Smooth muscle cell (in vitro differentiated cells): ENCODE measurements around the gene WDR18. TPM values are rescaled to one million over a fixed set of nuclear protein-coding genes. Genes with fewer than 3 reads are reported as not detected.

Source experiments
- DNase-seq: peaks from one replicate; lab custom pipeline; 2025; ENCODE audit not compliant: unreplicated experiment; lab: John Stamatoyannopoulos, UW
- H2AFZ ChIP-seq: fragments of 200-600 bp; sonication (generic); 2 replicates; pipeline ENCODE4 v1.6.0; 2016; ENCODE audit warnings: antibody characterized with exemption, low read depth, mild to moderate bottlenecking
- H3F3A ChIP-seq: fragments of 200-600 bp; sonication (generic); 2 replicates; pipeline ENCODE4 v1.6.0; 2017; ENCODE audit warnings: antibody characterized with exemption, low read depth
- H3K27ac ChIP-seq: fragments of 200-600 bp; sonication (generic); 2 replicates; pipeline ENCODE4 v1.5.1; 2016; ENCODE audit warnings: low read depth, mild to moderate bottlenecking
- H3K27me3 ChIP-seq: fragments of 200-600 bp; sonication (generic); 2 replicates; pipeline ENCODE4 v1.6.1; 2016; ENCODE audit warnings: low read depth, mild to moderate bottlenecking
- H3K36me3 ChIP-seq: fragments of 200-600 bp; sonication (generic); 2 replicates; pipeline ENCODE4 v1.5.1; 2016; ENCODE audit warnings: low read depth
- H3K4me1 ChIP-seq: fragments of 200-600 bp; sonication (generic); 2 replicates; pipeline ENCODE4 v1.5.1; 2016; ENCODE audit warnings: low read depth
- H3K4me2 ChIP-seq: fragments of 200-600 bp; sonication (generic); 2 replicates; pipeline ENCODE4 v1.6.0; 2016; ENCODE audit warnings: mild to moderate bottlenecking
- H3K4me3 ChIP-seq: fragments of 200-600 bp; sonication (generic); 2 replicates; pipeline ENCODE4 v1.5.1; 2016; ENCODE audit warnings: mild to moderate bottlenecking
- H3K79me2 ChIP-seq: fragments of 200-600 bp; sonication (generic); 2 replicates; pipeline ENCODE4 v1.6.0; 2016; ENCODE audit warnings: low read depth, mild to moderate bottlenecking
- H3K9ac ChIP-seq: fragments of 200-600 bp; sonication (generic); 2 replicates; pipeline ENCODE4 v1.6.0; 2016; ENCODE audit warnings: low read depth
- H3K9me3 ChIP-seq: fragments of 200-600 bp; sonication (generic); replicated peaks from 2 replicates; pipeline ENCODE4 v1.5.1; 2016; ENCODE audit warnings: low read depth
- H4K20me1 ChIP-seq: fragments of 200-600 bp; sonication (generic); 2 replicates; pipeline ENCODE4 v1.6.0; 2016; ENCODE audit warnings: low read depth
- CTCF ChIP-seq: fragments of 200-600 bp; sonication (generic); IDR thresholded peaks from 2 replicates; pipeline ENCODE4 v1.5.1; 2017; ENCODE audit warnings: borderline replicate concordance, mild to moderate bottlenecking, antibody characterized with exemption; ENCODE audit not compliant: insufficient read depth, poor library complexity, severe bottlenecking
- WGBS: methylation state at CpG from one replicate; pipeline ENCODE4 v1.1.7; 2016; ENCODE audit warnings: low lambda C conversion rate; 5-methylcytosine and 5-hydroxymethylcytosine counted together
- polyA plus RNA-seq: library from polyadenylated mRNA; unstranded; fragments of >200 nt; fragmentation: Nextera tagmentation; extraction: Ambion mirVana; gene quantifications from 2 replicates; pipeline ENCODE4 v1.2.1, GENCODE V29; 2016
- total RNA-seq: library from RNA; depleted of rRNA; stranded (reverse); fragments of >200 nt; gene quantifications from 2 replicates; pipeline ENCODE4 v1.2.3, GENCODE V29; 2014

The WDR18 gene
- total and polyA plus RNA-seq, 2 experiments from 2014 or later, result 69.4 to 160 TPM

GRCh38 chr19:1038978-1039645 is 55.0 kb downstream of the WDR18 start:
- Histone ChIP-seq H3F3A (no peaks in the 10 kb centered on the region), H4K20me1 (peaks cover 48% of the 10 kb centered on the region), H3K4me1 (peaks cover 6% of the 10 kb centered on the region), H3K9me3 (no peaks in the 10 kb centered on the region), H3K9ac (no peak overlapping the region), H2AFZ (no peak overlapping the region), H3K36me3 (no peaks in the 10 kb centered on the region), H3K4me3 (peak overlapping the region; percentile 54), H3K79me2 (peaks cover 10% of the 10 kb centered on the region), H3K4me2 (peak overlapping the region; percentile 87), H3K27me3 (no peaks in the 10 kb centered on the region), H3K27ac (peak overlapping the region; percentile 47)
- 71% methylated on average over 22 of the region's 22 CpGs for WGBS
- DNase-seq, result no peak
- TF ChIP-seq CTCF, result no peak

GRCh38 chr19:1039646-1040475 is 55.7 kb downstream of the WDR18 start, which contains the start of gene ABCA7:
Gene ABCA7, plus strand, starts transcription at chr19:1040107. Its CDS starts 1,255 bp downstream, at chr19:1041362.
- Histone ChIP-seq H4K20me1 (peaks cover 48% of the 10 kb centered on the region), H3K9me3 (no peaks in the 10 kb centered on the region), H3K9ac (no peak within 1 kb of the TSS), H3K4me2 (peak within 1 kb of the TSS; percentile 87), H3K36me3 (no peaks in the 10 kb centered on the region), H3K4me3 (peak within 1 kb of the TSS; percentile 54), H3F3A (no peaks in the 10 kb centered on the region), H2AFZ (no peak within 1 kb of the TSS), H3K27me3 (no peaks in the 10 kb centered on the region), H3K79me2 (peaks cover 10% of the 10 kb centered on the region), H3K4me1 (peaks cover 6% of the 10 kb centered on the region), H3K27ac (peak within 1 kb of the TSS; percentile 47)
- peak; percentile 75 for DNase-seq
- no peak for TF ChIP-seq CTCF
- WGBS, result 5% methylated on average over 55 of the region's 56 CpGs

- peak; percentile 38 for DNase-seq
- no peaks in the 10 kb centered on the region for H3K27me3 ChIP-seq
- H3K9ac ChIP-seq, result no peak overlapping the region
- H3K27ac ChIP-seq, result no peak overlapping the region
- no peak for TF ChIP-seq CTCF
- no peaks in the 10 kb centered on the region for H3K9me3 ChIP-seq
- peak overlapping the region; percentile 87 for H3K4me2 ChIP-seq
- H3K79me2 ChIP-seq, result peaks cover 5% of the 10 kb centered on the region
- no peak overlapping the region for H2AFZ ChIP-seq
- 9% methylated on average over 27 of the region's 27 CpGs for WGBS
- no peaks in the 10 kb centered on the region for H3K36me3 ChIP-seq
- peaks cover 40% of the 10 kb centered on the region for H4K20me1 ChIP-seq
- H3K4me3 ChIP-seq, result peak overlapping the region; percentile 54
- H3K4me1 ChIP-seq, result peaks cover 6% of the 10 kb centered on the region
- no peaks in the 10 kb centered on the region for H3F3A ChIP-seq
These were observed 56.5 kb downstream of the WDR18 start for GRCh38 chr19:1040476-1041271.
